Ovary (tissue), 9 donors: ENCODE measurements around the gene DEAF1. TPM values are rescaled to one million over a fixed set of nuclear protein-coding genes. Genes with fewer than 3 reads are reported as not detected.
A peak's percentile ranks its signal among the peaks of the same experiment; 100 is the strongest.

ENCODE experiments used
- DNase-seq, 5 donors: peaks; one replicate each; pipeline ENCODE4 v3.0.0-alpha.2; 2019 to 2020
- H3K27ac ChIP-seq, 2 donors: fragments of 200-600 bp; one replicate each; pipeline versions ENCODE4 v1.5.1 to v1.8.0; 2019 to 2022
- H3K27me3 ChIP-seq: fragments of 200-600 bp; one replicate; pipeline ENCODE4 v1.8.0; 2022
- H3K36me3 ChIP-seq: fragments of 200-600 bp; sonication (generic); one replicate; pipeline ENCODE4 v1.5.1; 2019
- H3K4me1 ChIP-seq: one replicate; pipeline ENCODE4 v1.8.1; 2013; ENCODE audit warnings: mild to moderate bottlenecking, moderate library complexity; ENCODE audit not compliant: insufficient read depth
- H3K4me3 ChIP-seq: fragments of 200-600 bp; sonication (generic); one replicate; pipeline ENCODE4 v1.5.1; 2017
- H3K9me3 ChIP-seq, 2 donors: fragments of 200-600 bp in 1 of 2; sonication (generic) in 1 of 2; one replicate each; pipeline versions ENCODE4 v1.5.1 to v1.8.1; 2013 to 2019; ENCODE audit warnings: mild to moderate bottlenecking in 1 of 2, moderate library complexity in 1 of 2
- CTCF ChIP-seq, 3 donors: fragments of 450-650 bp in 2 of 3; fragments of 200-600 bp in 1 of 3; IDR thresholded peaks; one replicate each; pipeline versions ENCODE4 v1.5.1 to v1.8.0; 2016 to 2022; ENCODE audit warnings: antibody characterized with exemption in 3 of 3, mild to moderate bottlenecking in 1 of 3
- EP300 ChIP-seq: sonication (generic); formaldehyde crosslinking; IDR thresholded peaks from one replicate; pipeline ENCODE4 v1.6.1; 2017; ENCODE audit warnings: antibody characterized with exemption
- POLR2A ChIP-seq: fragments of 450-650 bp; IDR thresholded peaks from one replicate; pipeline ENCODE4 v1.6.1; 2017; ENCODE audit warnings: antibody characterized with exemption, mild to moderate bottlenecking, moderate library complexity
- WGBS, 3 donors: extraction: QIAGEN DNeasy Blood & Tissue Kit in 1 of 3; methylation state at CpG; one replicate each; pipeline versions ENCODE4 v1.1.5 to v1.1.7; 2013 to 2017; 5-methylcytosine and 5-hydroxymethylcytosine counted together
- intact Hi-C, 4 donors: fragments of 100-400 bp; cut with DNase I; formaldehyde crosslinking; loops; one replicate each; pipeline versions ENCODE4 v1.11.0 to v1.15.1; 2022 to 2023
- polyA plus RNA-seq, 2 donors: library from polyadenylated mRNA; stranded (reverse); fragments of 200-250 nt in 1 of 2; fragments of 350-450 nt in 1 of 2; fragmentation: Illumina TruSeq in 1 of 2; extraction: RNeasy Lipid Tissue Mini Kit (QIAGEN cat#74804) in 1 of 2; gene quantifications; one replicate each; pipeline ENCODE4 v1.2.3, GENCODE V29; 2013 to 2014
- total RNA-seq, 7 donors: library from RNA; depleted of rRNA in 2 of 7; stranded (reverse); fragments of >200 nt in 2 of 7; fragmentation: NEBNext Ultra II Directional in 3 of 7; extraction: Animal tissue kit (Norgen Biotek cat#: 25700) in 3 of 7; gene quantifications; one replicate each; pipeline versions ENCODE4 v1.1.0 to v1.2.4, GENCODE V29; 2016 to 2023
- donor health status: DM: no; HTN: no; CAD: no; lungs with moderate emphysema.
- donor health status: DM: no; HTN: no; CAD: no.
- donor health status: Bipolar disorder and iron deficiency.
- donor health status: DM: yes; HTN: yes; CAD: no.
- donor health status: DM: no; HTN: no; CAD: no.
- donor health status: DM: yes; HTN: yes; CAD: no.

The DEAF1 gene
- total and polyA plus RNA-seq, 9 donors, result 10.2 to 43.4 (median 28.6) TPM

- no peak for TF ChIP-seq CTCF (IDR thresholded peaks at IDR 0.05)
- no peak for TF ChIP-seq POLR2A
- TF ChIP-seq EP300, result no peak
- H3K36me3 ChIP-seq, result no peaks in the 10 kb centered on the region
- H3K4me3 ChIP-seq, result no peak overlapping the region
- intact Hi-C loops, result no loop called here
- peaks cover 6% of the 10 kb centered on the region for H3K4me1 ChIP-seq
- DNase-seq, result peak in 3 of 5 donors; percentile 29 to 53 (median 48)
- WGBS, 3 donors, result 25 to 36% (median 26%) methylated on average over 11 of the region's 11 CpGs
- H3K9me3 ChIP-seq, result no peaks in the 10 kb centered on the region
- no peaks in the 10 kb centered on the region for H3K27me3 ChIP-seq
- H3K27ac ChIP-seq, result no peak overlapping the region
Observed at GRCh38 chr11:665704-666281, 29.2 kb downstream of the DEAF1 start.

GRCh38 chr11:665062-665703 lies 29.8 kb downstream of the DEAF1 start:
- peak in 1 of 5 donors; percentile 25 for DNase-seq
- no peak for TF ChIP-seq POLR2A
- TF ChIP-seq EP300, result no peak
- no peak for TF ChIP-seq CTCF (IDR thresholded peaks at IDR 0.05)
- no peak overlapping the region for H3K27ac ChIP-seq

DNA sequence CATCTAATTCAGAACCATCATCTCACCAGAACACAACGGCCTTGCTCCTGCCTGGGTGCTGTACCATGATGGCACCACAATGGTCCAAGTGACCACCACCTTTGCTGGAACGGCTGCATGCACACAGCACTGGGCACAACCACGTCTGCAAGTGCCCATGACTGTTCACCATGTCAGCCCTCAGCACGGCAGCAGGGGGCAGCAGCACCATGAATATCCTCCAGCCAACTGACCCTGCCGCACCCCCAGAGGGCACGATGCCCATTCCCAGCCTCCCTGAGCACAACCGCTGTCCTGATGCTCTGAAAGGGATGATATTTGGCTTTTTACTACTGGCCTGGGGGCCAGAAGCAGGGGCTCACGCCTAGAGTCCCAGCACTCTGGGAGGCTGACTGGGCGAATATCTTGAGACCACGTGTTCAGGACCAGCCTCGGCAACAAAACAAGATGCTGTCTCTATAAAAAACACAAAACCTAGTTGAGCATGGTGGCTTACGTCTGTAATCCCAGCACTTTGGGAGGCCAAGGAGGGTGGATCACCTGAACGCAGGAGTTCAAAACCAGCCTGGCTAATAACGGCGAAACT lies 32.2 kb downstream of the DEAF1 start:
- 37 to 50% (median 40%) methylated on average over 15 of the region's 15 CpGs for WGBS, 3 donors
- TF ChIP-seq POLR2A, result peak; percentile 12
- TF ChIP-seq EP300, result no peak
- TF ChIP-seq CTCF (IDR thresholded peaks at IDR 0.05), result peak; percentile 55 to 67 (median 67)
- Histone ChIP-seq H3K4me1 (peaks cover 6% of the 10 kb centered on the region), H3K4me3 (no peak overlapping the region), H3K36me3 (no peaks in the 10 kb centered on the region), H3K27me3 (no peaks in the 10 kb centered on the region), H3K27ac (no peak overlapping the region), H3K9me3 (no peaks in the 10 kb centered on the region)
- intact Hi-C loops, result loop anchor here in 2 of 4 donors (5.0 kb wide), 1 partner anchor 65 kb away; no protein-coding TSS in a partner anchor
- peak; percentile 68 to 87 (median 81) for DNase-seq

More at GRCh38 chr11:665062-665703, 29.8 kb downstream of the DEAF1 start:
- H3K36me3 ChIP-seq, result no peaks in the 10 kb centered on the region
- intact Hi-C loops, result no loop called here
- no peaks in the 10 kb centered on the region for H3K9me3 ChIP-seq
- no peaks in the 10 kb centered on the region for H3K27me3 ChIP-seq
- H3K4me3 ChIP-seq, result no peak overlapping the region
- WGBS, 3 donors, result 18 to 32% (median 31%) methylated on average over 11 to 15 of the region's 15 CpGs
- peaks cover 6% of the 10 kb centered on the region for H3K4me1 ChIP-seq

GRCh38 chr11:660681-661444 lies 34.2 kb downstream of the DEAF1 start:
- Histone ChIP-seq H3K27ac (no peak overlapping the region), H3K36me3 (no peaks in the 10 kb centered on the region), H3K4me1 (peaks cover 4% of the 10 kb centered on the region), H3K27me3 (no peaks in the 10 kb centered on the region), H3K4me3 (no peak overlapping the region), H3K9me3 (no peaks in the 10 kb centered on the region)
- WGBS, 3 donors, result 78 to 83% (median 80%) methylated on average over 19 of the region's 19 CpGs
- DNase-seq, result no peak
- TF ChIP-seq POLR2A, result no peak
- no peak for TF ChIP-seq EP300
- no peak for TF ChIP-seq CTCF (IDR thresholded peaks at IDR 0.05)
- intact Hi-C loops, result loop anchor here in 3 of 4 donors (2.0 to 5.0 kb wide), 2 partner anchors 66 to 68 kb away; no protein-coding TSS in a partner anchor
